Measurements from ENCODE around the gene MN1. TPM values are rescaled to one million over a fixed set of nuclear protein-coding genes. Genes with fewer than 3 reads are reported as not detected.
A peak's percentile ranks its signal among the peaks of the same experiment; 100 is the strongest.

The MN1 gene
- total RNA-seq, 2 experiments from 2014 or later, result 0.07 TPM; not detected in 1

GRCh38 chr22:27802346-27803073, 954 bp upstream of the MN1 start:
- H3K9me3 Mint-ChIP-seq, result no peaks in the 10 kb centered on the region
- intact Hi-C loops (cut with micrococcal nuclease), result loop anchor here (5.0 to 10.0 kb wide), 2 partner anchors 968 to 1125 kb away; no protein-coding TSS in a partner anchor
- no peaks in the 10 kb centered on the region for H3K36me3 Mint-ChIP-seq
- ChIA-PET POLR2A (no interaction called here), CTCF (no interaction called here)
- H3K27me3 Mint-ChIP-seq, result peaks cover 20% of the 10 kb centered on the region
- H3K27ac Mint-ChIP-seq, result no peak overlapping the region
- H3K4me3 Mint-ChIP-seq, result peak overlapping the region; percentile 67
- peaks cover 10% of the 10 kb centered on the region for H3K4me1 Mint-ChIP-seq (ENCODE audit: low read depth)
- DNase-seq, result no peak

- ChIA-PET CTCF (no interaction called here), POLR2A (no interaction called here)
- Mint-ChIP-seq H3K4me1 (ENCODE audit: low read depth) (peaks cover 10% of the 10 kb centered on the region), H3K36me3 (no peaks in the 10 kb centered on the region), H3K27me3 (peaks cover 20% of the 10 kb centered on the region), H3K4me3 (peak overlapping the region; percentile 67), H3K9me3 (no peaks in the 10 kb centered on the region), H3K27ac (no peak overlapping the region)
- intact Hi-C loops (cut with micrococcal nuclease), result loop anchor here (5.0 to 10.0 kb wide), 2 partner anchors 966 to 1124 kb away; no protein-coding TSS in a partner anchor
- peak; percentile 41 for DNase-seq
Measured at GRCh38 chr22:27801202-27801615, 347 bp downstream of the MN1 start.

- no peak for DNase-seq
- ChIA-PET POLR2A (no interaction called here), CTCF (no interaction called here)
- H3K27me3 Mint-ChIP-seq, result peaks cover 19% of the 10 kb centered on the region
- peak overlapping the region; percentile 67 for H3K4me3 Mint-ChIP-seq
- intact Hi-C loops (cut with micrococcal nuclease), result loop anchor here (5.0 to 10.0 kb wide), 2 partner anchors 966 to 1123 kb away; no protein-coding TSS in a partner anchor
- no peaks in the 10 kb centered on the region for H3K36me3 Mint-ChIP-seq
- H3K4me1 Mint-ChIP-seq (ENCODE audit: low read depth), result peaks cover 10% of the 10 kb centered on the region
- no peaks in the 10 kb centered on the region for H3K9me3 Mint-ChIP-seq
- H3K27ac Mint-ChIP-seq, result no peak overlapping the region
Measured at GRCh38 chr22:27800250-27801201, 1.0 kb downstream of the MN1 start.

- ChIA-PET CTCF (no interaction called here), POLR2A (no interaction called here)
- intact Hi-C loops (cut with micrococcal nuclease), result loop anchor here (5.0 to 10.0 kb wide), 2 partner anchors 965 to 1123 kb away; no protein-coding TSS in a partner anchor
- Mint-ChIP-seq H3K4me3 (no peak overlapping the region), H3K9me3 (no peaks in the 10 kb centered on the region), H3K36me3 (no peaks in the 10 kb centered on the region), H3K4me1 (ENCODE audit: low read depth) (peaks cover 10% of the 10 kb centered on the region), H3K27me3 (peaks cover 14% of the 10 kb centered on the region), H3K27ac (no peak overlapping the region)
- DNase-seq, result no peak
Measured at GRCh38 chr22:27799827-27800249, 1.7 kb downstream of the MN1 start.

GRCh38 chr22:27799015-27799826, 2.3 kb downstream of the MN1 start:
- H3K4me3 Mint-ChIP-seq, result no peak overlapping the region
- CTCF ChIA-PET, result no interaction called here

GRCh38 chr22:27798511-27799014, 3.0 kb downstream of the MN1 start:
- ChIA-PET CTCF (no interaction called here), POLR2A (no interaction called here)
- DNase-seq, result no peak
- Mint-ChIP-seq H3K27ac (no peak overlapping the region), H3K4me3 (no peak overlapping the region), H3K4me1 (ENCODE audit: low read depth) (peaks cover 7% of the 10 kb centered on the region), H3K9me3 (no peaks in the 10 kb centered on the region), H3K36me3 (no peaks in the 10 kb centered on the region), H3K27me3 (peaks cover 8% of the 10 kb centered on the region)
- intact Hi-C loops (cut with micrococcal nuclease), result no loop called here

More at GRCh38 chr22:27799015-27799826, 2.3 kb downstream of the MN1 start:
- POLR2A ChIA-PET, result no interaction called here
- peaks cover 7% of the 10 kb centered on the region for H3K4me1 Mint-ChIP-seq (ENCODE audit: low read depth)
- intact Hi-C loops (cut with micrococcal nuclease), result no loop called here
- no peaks in the 10 kb centered on the region for H3K9me3 Mint-ChIP-seq
- DNase-seq, result no peak
- H3K36me3 Mint-ChIP-seq, result no peaks in the 10 kb centered on the region
- H3K27ac Mint-ChIP-seq, result no peak overlapping the region
- H3K27me3 Mint-ChIP-seq, result peaks cover 8% of the 10 kb centered on the region

GRCh38 chr22:27797520-27798391, 3.8 kb downstream of the MN1 start:
- Mint-ChIP-seq H3K36me3 (no peaks in the 10 kb centered on the region), H3K27ac (no peak overlapping the region), H3K4me1 (ENCODE audit: low read depth) (peaks cover 6% of the 10 kb centered on the region), H3K9me3 (no peaks in the 10 kb centered on the region), H3K27me3 (peaks cover 7% of the 10 kb centered on the region), H3K4me3 (no peak overlapping the region)
- intact Hi-C loops (cut with micrococcal nuclease), result no loop called here
- ChIA-PET POLR2A (no interaction called here), CTCF (no interaction called here)
- no peak for DNase-seq

GRCh38 chr22:27796829-27797519, 4.6 kb downstream of the MN1 start:
- intact Hi-C loops (cut with micrococcal nuclease), result no loop called here
- Mint-ChIP-seq H3K36me3 (no peaks in the 10 kb centered on the region), H3K27me3 (peaks cover 4% of the 10 kb centered on the region), H3K4me3 (no peak overlapping the region), H3K9me3 (no peaks in the 10 kb centered on the region), H3K27ac (no peak overlapping the region), H3K4me1 (ENCODE audit: low read depth) (no peaks in the 10 kb centered on the region)
- POLR2A ChIA-PET, result no interaction called here
- CTCF ChIA-PET, result no interaction called here
- no peak for DNase-seq

GRCh38 chr22:27795696-27796517, 5.6 kb downstream of the MN1 start:
- Mint-ChIP-seq H3K27ac (no peak overlapping the region), H3K27me3 (peaks cover 4% of the 10 kb centered on the region), H3K36me3 (no peaks in the 10 kb centered on the region), H3K9me3 (no peaks in the 10 kb centered on the region), H3K4me3 (no peak overlapping the region), H3K4me1 (ENCODE audit: low read depth) (no peaks in the 10 kb centered on the region)
- DNase-seq, result no peak
- intact Hi-C loops (cut with micrococcal nuclease), result no loop called here
- ChIA-PET CTCF (no interaction called here), POLR2A (no interaction called here)

- CTCF ChIA-PET, result no interaction called here
- Mint-ChIP-seq H3K4me1 (ENCODE audit: low read depth) (no peaks in the 10 kb centered on the region), H3K27ac (no peak overlapping the region), H3K27me3 (peaks cover 4% of the 10 kb centered on the region), H3K36me3 (no peaks in the 10 kb centered on the region), H3K9me3 (no peaks in the 10 kb centered on the region), H3K4me3 (no peak overlapping the region)
- POLR2A ChIA-PET, result no interaction called here
- intact Hi-C loops (cut with micrococcal nuclease), result no loop called here
- DNase-seq, result no peak
Measured at GRCh38 chr22:27795053-27795452, 6.5 kb downstream of the MN1 start.

Measured in activated CD4-positive, alpha-beta memory T cell treated with anti-CD3 and anti-CD28 coated beads for 36 hours (primary cell).